NCI-H2171 treated with DMSO at 0.1 percent for 48 hours (cell line): ENCODE results near the gene P2RX3.

Source experiments
- DNase-seq: peaks from one replicate; lab custom pipeline; 2025; lab: John Stamatoyannopoulos, UW

Gene P2RX3

DNA sequence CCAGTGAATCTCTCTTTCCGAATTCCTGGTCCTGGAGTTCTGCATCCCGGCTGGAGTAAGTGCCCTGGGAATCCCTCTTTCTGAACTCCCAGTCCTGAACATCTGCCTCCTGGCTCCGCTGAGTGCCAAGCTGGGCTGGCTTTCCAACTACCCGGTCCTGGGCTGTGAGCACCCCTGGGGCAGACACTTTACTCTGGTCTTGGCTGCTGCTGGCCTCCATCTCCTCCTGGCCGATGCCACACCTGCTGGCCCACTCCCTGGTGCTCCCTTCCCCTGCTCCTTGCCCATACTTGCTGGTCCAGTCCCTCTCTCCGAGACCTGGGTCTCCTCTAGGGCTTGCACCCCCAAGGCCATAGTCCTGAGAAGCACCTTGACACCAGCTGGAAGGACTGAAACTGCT is 28.1 kb upstream of the P2RX3 start:
- no peak for DNase-seq

- no peak for DNase-seq
Observed at GRCh38 chr11:57310630-57311086, 27.5 kb upstream of the P2RX3 start.

DNA sequence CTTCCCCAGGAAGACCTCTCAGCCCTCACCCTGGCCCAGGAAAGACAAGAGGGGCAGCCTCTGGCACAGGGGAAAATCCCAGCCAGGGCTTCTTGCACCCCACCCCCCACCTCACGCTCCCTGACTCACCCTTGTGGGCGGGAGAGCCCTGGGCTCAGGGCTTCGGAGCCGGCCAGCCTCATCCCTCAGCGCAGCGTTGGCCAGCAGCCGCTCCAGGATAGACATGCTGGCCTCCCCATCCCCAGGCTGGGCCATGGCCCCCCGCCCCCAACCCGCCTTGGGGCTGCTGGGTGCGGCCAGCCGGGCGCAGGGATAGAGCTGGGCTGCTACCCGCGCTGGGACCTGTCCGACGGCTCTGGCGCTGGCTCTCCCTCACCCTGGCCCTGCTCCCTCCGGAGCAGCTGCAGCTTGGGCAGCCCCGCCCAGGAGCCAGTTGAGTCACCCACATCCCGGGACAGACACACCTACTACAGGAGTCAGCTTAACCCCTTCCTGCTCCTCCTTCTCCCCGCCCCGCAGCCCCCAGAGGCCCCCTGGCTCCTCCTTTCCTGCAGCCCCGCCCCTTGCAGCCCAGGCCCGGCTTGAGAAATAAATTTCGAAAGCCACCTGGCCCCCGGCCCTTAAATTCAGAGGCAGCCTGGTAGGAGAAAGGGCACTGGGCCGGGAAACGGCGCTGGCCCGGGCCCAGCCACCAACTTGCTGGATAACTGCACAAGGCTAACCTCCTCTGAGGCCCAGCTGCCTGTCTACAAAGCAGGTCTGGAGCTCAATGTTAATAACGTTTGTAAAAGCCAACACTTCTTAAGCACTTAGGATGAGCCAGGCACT is 26.8 kb upstream of the P2RX3 start:
- peak; percentile 91 for DNase-seq

DNA sequence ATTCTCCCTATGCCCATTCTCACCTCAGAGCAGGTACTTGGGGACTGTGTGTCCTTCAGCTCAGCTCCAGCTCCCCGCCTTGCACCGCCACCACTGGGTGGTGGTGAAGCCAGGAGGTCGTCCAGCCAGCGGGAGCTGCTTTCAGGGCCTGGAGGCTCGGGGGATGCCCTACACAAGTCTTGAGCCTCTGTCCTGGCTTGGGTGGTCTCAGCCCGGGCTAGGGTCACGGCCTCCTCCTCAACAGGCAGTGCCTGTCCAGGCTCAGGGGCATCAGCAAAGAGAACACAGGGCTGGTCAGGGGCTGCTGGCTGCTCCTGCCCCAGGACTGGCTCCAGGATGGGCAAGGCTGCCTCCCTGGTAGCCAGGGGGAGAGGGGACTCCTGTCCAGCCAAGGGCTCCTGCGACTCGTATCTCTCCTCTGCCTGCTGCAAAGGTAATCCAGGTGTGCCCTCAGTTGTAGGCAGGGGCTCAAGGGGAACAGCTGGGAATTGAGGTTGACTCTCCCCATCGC is 25.6 kb upstream of the P2RX3 start:
- no peak for DNase-seq

GRCh38 chr11:57313071-57313787 is 24.9 kb upstream of the P2RX3 start:
- DNase-seq = no peak

DNA sequence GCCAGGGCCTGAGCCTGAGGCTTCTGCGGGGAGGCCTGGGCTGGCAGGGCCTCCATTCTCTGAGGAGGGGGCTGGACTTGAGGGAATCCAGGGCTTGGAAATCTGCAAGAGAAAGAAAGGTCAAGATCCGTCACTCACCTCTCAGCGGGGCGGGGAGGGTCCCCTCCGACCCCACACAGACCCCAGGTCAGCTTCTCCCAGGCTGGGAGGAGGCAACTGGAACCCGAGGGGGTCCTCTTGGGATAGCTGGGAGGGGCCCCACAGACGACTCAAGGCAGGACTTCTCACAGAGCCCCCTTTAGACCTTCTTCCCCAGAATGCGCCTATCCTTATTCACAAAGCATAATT is 24.4 kb upstream of the P2RX3 start:
- DNase-seq = no peak

DNA sequence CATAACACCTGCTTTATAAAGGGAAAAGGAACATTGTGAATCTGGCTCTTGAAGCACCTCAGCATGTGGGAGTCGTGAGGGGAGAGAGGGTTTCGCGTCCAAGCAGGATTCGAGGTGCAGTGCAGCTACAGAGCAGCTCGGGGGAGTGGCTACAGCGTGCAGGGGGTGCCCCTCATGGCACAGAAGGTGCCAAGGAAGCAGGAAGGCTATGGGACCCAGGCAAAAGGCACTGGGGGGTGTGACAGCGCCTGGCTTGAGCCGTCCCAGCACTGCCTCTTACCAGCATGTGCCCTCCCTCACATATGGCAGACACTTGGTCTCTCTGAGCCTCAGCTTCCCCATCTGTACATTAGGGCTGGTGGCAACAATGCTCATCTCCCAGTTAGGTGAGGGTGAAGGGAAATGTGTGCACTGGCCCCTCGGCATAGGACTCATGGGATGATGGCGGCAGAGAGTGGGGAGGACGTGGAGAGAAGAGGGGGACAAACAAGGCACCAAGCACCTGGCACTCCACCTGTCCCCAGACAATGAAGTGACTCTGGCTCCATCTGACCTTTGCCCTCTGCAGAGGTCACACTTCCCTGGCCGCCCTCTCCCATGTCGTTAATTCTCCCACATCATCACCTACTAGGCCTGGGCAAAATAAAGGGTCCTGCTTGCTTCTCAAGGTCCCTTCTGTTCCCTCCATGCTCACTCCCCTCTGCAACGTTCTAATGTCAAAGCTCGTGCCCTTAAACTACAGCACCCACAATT is 23.8 kb upstream of the P2RX3 start:
- no peak for DNase-seq

- no peak for DNase-seq
Observed at GRCh38 chr11:57315491-57315890, 22.7 kb upstream of the P2RX3 start.

DNA sequence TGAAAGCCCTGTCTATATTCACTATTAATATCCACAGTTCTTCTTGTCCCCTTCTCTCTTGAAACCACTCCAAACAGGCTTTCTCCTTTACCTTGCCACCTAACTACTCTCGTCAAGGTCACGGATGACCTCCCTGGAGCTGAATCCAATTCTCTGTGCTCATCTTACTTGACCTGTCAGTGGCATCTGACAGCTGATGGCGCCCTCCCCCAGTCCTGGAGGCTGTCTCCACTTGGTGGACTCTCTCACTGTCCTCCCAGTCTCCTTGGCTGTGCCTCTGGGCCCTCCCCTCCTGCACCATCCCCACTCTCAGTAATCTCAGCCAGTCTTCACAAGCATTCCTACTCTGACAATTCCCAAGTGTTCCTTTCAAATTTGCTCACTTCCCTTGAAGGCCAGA is 22.1 kb upstream of the P2RX3 start:
- no peak for DNase-seq

- no peak for DNase-seq
Observed at GRCh38 chr11:57318178-57318577, 20.0 kb upstream of the P2RX3 start.

- DNase-seq = no peak
Observed at GRCh38 chr11:57320067-57320718, 18.0 kb upstream of the P2RX3 start.

- no peak for DNase-seq
Observed at GRCh38 chr11:57320719-57321387, 17.3 kb upstream of the P2RX3 start.

- no peak for DNase-seq
Observed at GRCh38 chr11:57321388-57322255, 16.5 kb upstream of the P2RX3 start.

DNA sequence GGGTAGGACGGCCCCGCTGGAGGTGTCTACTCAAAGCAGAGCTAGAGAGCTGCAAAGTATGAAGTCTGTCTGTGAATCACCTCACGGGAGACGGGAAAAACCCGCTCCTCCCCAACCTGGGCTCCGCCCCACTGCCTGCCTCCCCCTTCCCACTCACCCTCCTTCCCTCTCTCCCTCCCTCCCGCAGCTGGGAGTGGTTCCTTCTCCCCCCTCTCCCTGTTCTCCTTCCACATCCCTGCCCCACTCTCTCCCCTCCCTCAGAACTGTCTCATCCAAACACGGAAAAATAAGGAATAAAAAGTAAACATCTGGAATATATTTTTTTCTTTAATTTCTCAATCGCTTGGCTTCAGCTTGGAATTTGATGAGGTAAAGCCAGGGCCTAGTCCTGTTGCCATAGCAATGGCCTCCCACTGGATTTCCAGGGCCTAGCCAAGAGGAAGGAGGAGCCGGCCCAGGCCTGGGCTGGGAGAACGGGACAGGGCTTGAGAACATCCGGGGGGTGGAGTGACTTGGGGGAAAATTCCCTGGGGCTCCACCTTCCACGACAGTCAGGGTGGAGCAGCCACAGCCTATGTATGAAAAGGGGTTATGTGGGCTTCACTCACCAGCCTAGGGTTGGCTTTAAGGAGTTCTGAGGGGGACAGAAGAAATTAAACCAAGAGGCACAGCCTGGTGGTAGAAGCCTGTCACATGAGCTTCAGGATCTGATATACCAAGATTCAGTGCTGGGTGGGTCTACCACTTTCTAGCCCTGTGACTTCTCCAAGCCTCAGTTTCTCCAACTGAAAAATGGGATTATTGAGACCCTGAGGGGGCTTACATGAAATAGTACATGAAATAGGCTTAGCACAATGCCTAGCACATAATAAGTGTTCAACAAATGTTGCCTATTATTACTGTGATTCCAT is 15.6 kb upstream of the P2RX3 start:
- peak; percentile 75 for DNase-seq

GRCh38 chr11:57323167-57323854 is 14.8 kb upstream of the P2RX3 start:
- no peak for DNase-seq

DNA sequence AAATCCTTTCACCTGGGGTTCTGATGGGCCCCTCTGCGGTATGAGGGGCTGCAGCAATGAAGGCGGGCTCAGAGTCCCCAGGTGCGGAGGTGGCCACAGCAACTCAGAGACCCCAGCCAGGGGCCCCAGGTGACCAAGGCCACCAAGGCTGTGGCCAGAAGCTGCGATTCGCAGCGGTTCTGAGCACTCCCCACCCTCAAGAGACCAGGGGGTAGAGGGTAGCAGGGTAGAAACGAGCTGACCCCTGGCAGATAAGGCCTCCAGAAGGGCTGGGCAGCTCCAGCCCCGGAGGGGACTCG is 14.3 kb upstream of the P2RX3 start:
- DNase-seq = no peak

GRCh38 chr11:57324154-57324885 is 13.8 kb upstream of the P2RX3 start:
- peak; percentile 80 for DNase-seq
